Activated CD4-positive, alpha-beta T cell treated with anti-CD3 and anti-CD28 coated beads for 36 hours (primary cell): Measurements from ENCODE around the gene NUDT1. TPM values are rescaled to one million over a fixed set of nuclear protein-coding genes. Genes with fewer than 3 reads are reported as not detected.

Experiments used
- ATAC-seq: fragments of 200-7000 bp; cut with Tn5 transposase; one replicate; pipeline ENCODE4 v1.10.0; 2021; ENCODE audit warnings: mild to moderate bottlenecking, moderate library complexity
- CTCF ChIA-PET: fragments of 350-600 bp; sonication (Branson Sonifier 250); formaldehyde crosslinking; loops from one replicate; lab custom pipeline; 2021; ENCODE audit warnings: antibody characterized with exemption; lab: Charles Lee
- POLR2A ChIA-PET: fragments of 350-600 bp; sonication (Branson Sonifier 250); formaldehyde crosslinking; loops from one replicate; lab custom pipeline; 2021; ENCODE audit warnings: antibody characterized with exemption, inconsistent platforms; lab: Charles Lee
- DNase-seq: peaks from one replicate; pipeline ENCODE4 v3.0.0-alpha.2; 2020
- H3K27ac Mint-ChIP-seq: one replicate; pipeline ENCODE4 v1.8.0; 2021; ENCODE audit warnings: mixed read lengths
- H3K27me3 Mint-ChIP-seq: one replicate; pipeline ENCODE4 v1.8.0; 2021; ENCODE audit warnings: mixed read lengths
- H3K36me3 Mint-ChIP-seq: one replicate; pipeline ENCODE4 v1.8.0; 2021; ENCODE audit warnings: low read depth, mixed read lengths
- H3K4me1 Mint-ChIP-seq: one replicate; pipeline ENCODE4 v1.8.0; 2021; ENCODE audit warnings: mixed read lengths
- H3K4me3 Mint-ChIP-seq: one replicate; pipeline ENCODE4 v1.8.0; 2021; ENCODE audit warnings: mild to moderate bottlenecking, moderate library complexity, mixed read lengths
- H3K9me3 Mint-ChIP-seq: one replicate; pipeline ENCODE4 v1.8.0; 2021; ENCODE audit warnings: low read depth, mixed read lengths
- intact Hi-C, 2 experiments: fragments of 100-400 bp; cut with DNase I in 1 of 2; cut with micrococcal nuclease in 1 of 2; formaldehyde crosslinking; loops; one replicate each; pipeline versions ENCODE4 v1.14.2 to v1.15.1; 2022 to 2024; cut with DNase I, micrococcal nuclease
- total RNA-seq, 2 experiments: library from RNA; stranded (reverse); gene quantifications; one replicate each; pipeline ENCODE4 v1.2.3, GENCODE V29; 2021

The NUDT1 gene
- total RNA-seq, 2 experiments from 2014 or later, result 52.5 to 100 TPM

- Mint-ChIP-seq H3K4me3 (no peak overlapping the region), H3K27me3 (no peaks in the 10 kb centered on the region), H3K27ac (no peak overlapping the region), H3K36me3 (peaks cover 34% of the 10 kb centered on the region), H3K9me3 (no peaks in the 10 kb centered on the region), H3K4me1 (peaks cover 3% of the 10 kb centered on the region)
- DNase-seq (no peak), ATAC-seq (no peak)
- intact Hi-C loops, result no loop called here
- CTCF ChIA-PET, result no interaction called here
- POLR2A ChIA-PET, result no interaction called here
These were observed 24.1 kb upstream of the NUDT1 start for GRCh38 chr7:2217716-2218443.

- H3K27ac Mint-ChIP-seq, result no peak overlapping the region
These were observed 23.6 kb upstream of the NUDT1 start for GRCh38 chr7:2218444-2218785.

GRCh38 chr7:2219136-2219535 lies 22.9 kb upstream of the NUDT1 start:
- ChIA-PET CTCF (interaction anchor here (0.7 kb wide), 1 partner anchor 29 kb away, joined by 5 read pairs; no protein-coding TSS in a partner anchor), POLR2A (no interaction called here)
- DNase-seq (no peak), ATAC-seq (no peak)
- H3K27ac Mint-ChIP-seq, result no peak overlapping the region
- peaks cover 3% of the 10 kb centered on the region for H3K4me1 Mint-ChIP-seq
- H3K27me3 Mint-ChIP-seq, result no peaks in the 10 kb centered on the region
- no peaks in the 10 kb centered on the region for H3K9me3 Mint-ChIP-seq
- peaks cover 31% of the 10 kb centered on the region for H3K36me3 Mint-ChIP-seq
- intact Hi-C loops, result no loop called here
- no peak overlapping the region for H3K4me3 Mint-ChIP-seq

More at GRCh38 chr7:2218444-2218785, 23.6 kb upstream of the NUDT1 start:
- Mint-ChIP-seq H3K4me1 (peaks cover 3% of the 10 kb centered on the region), H3K9me3 (no peaks in the 10 kb centered on the region), H3K36me3 (peaks cover 33% of the 10 kb centered on the region), H3K27me3 (no peaks in the 10 kb centered on the region), H3K4me3 (no peak overlapping the region)
- no peak for DNase-seq
- ATAC-seq, result no peak
- intact Hi-C loops, result no loop called here
- ChIA-PET CTCF (no interaction called here), POLR2A (no interaction called here)

GRCh38 chr7:2219606-2220005 lies 22.4 kb upstream of the NUDT1 start:
- ATAC-seq (no peak), DNase-seq (no peak)
- intact Hi-C loops, result no loop called here
- H3K36me3 Mint-ChIP-seq, result peaks cover 33% of the 10 kb centered on the region
- no peak overlapping the region for H3K4me3 Mint-ChIP-seq
- no peaks in the 10 kb centered on the region for H3K9me3 Mint-ChIP-seq
- H3K27ac Mint-ChIP-seq, result no peak overlapping the region
- ChIA-PET CTCF (no interaction called here), POLR2A (no interaction called here)
- peaks cover 2% of the 10 kb centered on the region for H3K4me1 Mint-ChIP-seq
- no peaks in the 10 kb centered on the region for H3K27me3 Mint-ChIP-seq

GRCh38 chr7:2220030-2220429 lies 22.0 kb upstream of the NUDT1 start:
- H3K9me3 Mint-ChIP-seq, result no peaks in the 10 kb centered on the region
- H3K36me3 Mint-ChIP-seq, result peaks cover 34% of the 10 kb centered on the region
- intact Hi-C loops, result no loop called here
- ChIA-PET CTCF (no interaction called here), POLR2A (no interaction called here)
- DNase-seq (no peak), ATAC-seq (no peak)
- H3K4me1 Mint-ChIP-seq, result no peaks in the 10 kb centered on the region
- H3K27me3 Mint-ChIP-seq, result no peaks in the 10 kb centered on the region
- no peak overlapping the region for H3K27ac Mint-ChIP-seq
- H3K4me3 Mint-ChIP-seq, result no peak overlapping the region

- DNase-seq (no peak), ATAC-seq (no peak)
- no peak overlapping the region for H3K4me3 Mint-ChIP-seq
- H3K27ac Mint-ChIP-seq, result no peak overlapping the region
- H3K4me1 Mint-ChIP-seq, result no peaks in the 10 kb centered on the region
- H3K36me3 Mint-ChIP-seq, result peaks cover 31% of the 10 kb centered on the region
- intact Hi-C loops, result no loop called here
- ChIA-PET CTCF (no interaction called here), POLR2A (no interaction called here)
- H3K27me3 Mint-ChIP-seq, result no peaks in the 10 kb centered on the region
- H3K9me3 Mint-ChIP-seq, result no peaks in the 10 kb centered on the region
These were observed 21.5 kb upstream of the NUDT1 start for GRCh38 chr7:2220506-2220905.

- H3K27me3 Mint-ChIP-seq, result no peaks in the 10 kb centered on the region
- H3K27ac Mint-ChIP-seq, result no peak overlapping the region
- no peaks in the 10 kb centered on the region for H3K9me3 Mint-ChIP-seq
- H3K4me3 Mint-ChIP-seq, result no peak overlapping the region
- H3K4me1 Mint-ChIP-seq, result no peaks in the 10 kb centered on the region
- ATAC-seq, result no peak
- POLR2A ChIA-PET, result no interaction called here
- CTCF ChIA-PET, result no interaction called here
- no peak for DNase-seq
- intact Hi-C loops, result no loop called here
- H3K36me3 Mint-ChIP-seq, result peaks cover 29% of the 10 kb centered on the region
These were observed 21.1 kb upstream of the NUDT1 start for GRCh38 chr7:2220954-2221353.

- Mint-ChIP-seq H3K27me3 (no peaks in the 10 kb centered on the region), H3K36me3 (peaks cover 18% of the 10 kb centered on the region), H3K4me1 (no peaks in the 10 kb centered on the region), H3K4me3 (no peak overlapping the region), H3K9me3 (no peaks in the 10 kb centered on the region), H3K27ac (no peak overlapping the region)
- ATAC-seq (no peak), DNase-seq (no peak)
- CTCF ChIA-PET, result interaction anchor here (0.5 to 0.7 kb wide), 3 partner anchors 32 to 464 kb away, joined by 3 read pairs; no protein-coding TSS in a partner anchor
- intact Hi-C loops, result no loop called here
- POLR2A ChIA-PET, result no interaction called here
These were observed 19.5 kb upstream of the NUDT1 start for GRCh38 chr7:2222516-2222915.

GRCh38 chr7:2223321-2223720 lies 18.7 kb upstream of the NUDT1 start:
- peaks cover 13% of the 10 kb centered on the region for H3K36me3 Mint-ChIP-seq
- no peaks in the 10 kb centered on the region for H3K9me3 Mint-ChIP-seq
- POLR2A ChIA-PET, result interaction anchor here (1.0 kb wide), 1 partner anchor 9 kb away, joined by 4 read pairs; the partner anchor contains the start of gene MAD1L1
- DNase-seq (no peak), ATAC-seq (no peak)
- no peak overlapping the region for H3K27ac Mint-ChIP-seq
- H3K27me3 Mint-ChIP-seq, result no peaks in the 10 kb centered on the region
- CTCF ChIA-PET, result no interaction called here
- intact Hi-C loops, result no loop called here
- no peak overlapping the region for H3K4me3 Mint-ChIP-seq
- no peaks in the 10 kb centered on the region for H3K4me1 Mint-ChIP-seq

GRCh38 chr7:2224491-2224928 lies 17.5 kb upstream of the NUDT1 start:
- peaks cover under 1% of the 10 kb centered on the region for H3K4me1 Mint-ChIP-seq
- ChIA-PET CTCF (interaction anchor here (0.7 kb wide), 1 partner anchor 26 kb away, joined by 3 read pairs; no protein-coding TSS in a partner anchor), POLR2A (interaction anchor here (0.6 kb wide), 1 partner anchor 16 kb away, joined by 4 read pairs; no protein-coding TSS in a partner anchor)
- intact Hi-C loops, result no loop called here
- H3K27ac Mint-ChIP-seq, result no peak overlapping the region
- no peaks in the 10 kb centered on the region for H3K27me3 Mint-ChIP-seq
- peaks cover 18% of the 10 kb centered on the region for H3K36me3 Mint-ChIP-seq
- no peak for DNase-seq
- no peaks in the 10 kb centered on the region for H3K9me3 Mint-ChIP-seq
- H3K4me3 Mint-ChIP-seq, result no peak overlapping the region
- no peak for ATAC-seq

GRCh38 chr7:2224934-2225333 lies 17.1 kb upstream of the NUDT1 start:
- POLR2A ChIA-PET, result no interaction called here
- H3K27ac Mint-ChIP-seq, result no peak overlapping the region
- intact Hi-C loops, result no loop called here

GRCh38 chr7:2225336-2225735 lies 16.7 kb upstream of the NUDT1 start:
- ATAC-seq (no peak), DNase-seq (no peak)
- peaks cover 20% of the 10 kb centered on the region for H3K36me3 Mint-ChIP-seq
- intact Hi-C loops, result no loop called here
- H3K4me1 Mint-ChIP-seq, result peaks cover 8% of the 10 kb centered on the region
- CTCF ChIA-PET, result no interaction called here
- no peak overlapping the region for H3K27ac Mint-ChIP-seq
- no peaks in the 10 kb centered on the region for H3K9me3 Mint-ChIP-seq
- H3K27me3 Mint-ChIP-seq, result no peaks in the 10 kb centered on the region
- POLR2A ChIA-PET, result no interaction called here
- H3K4me3 Mint-ChIP-seq, result no peak overlapping the region

More at GRCh38 chr7:2224934-2225333, 17.1 kb upstream of the NUDT1 start:
- CTCF ChIA-PET, result interaction anchor here (0.7 kb wide), 1 partner anchor 26 kb away, joined by 3 read pairs; no protein-coding TSS in a partner anchor
- peaks cover 20% of the 10 kb centered on the region for H3K36me3 Mint-ChIP-seq
- H3K4me1 Mint-ChIP-seq, result peaks cover 4% of the 10 kb centered on the region
- H3K4me3 Mint-ChIP-seq, result no peak overlapping the region
- H3K27me3 Mint-ChIP-seq, result no peaks in the 10 kb centered on the region
- ATAC-seq, result no peak
- no peak for DNase-seq
- H3K9me3 Mint-ChIP-seq, result no peaks in the 10 kb centered on the region
